Natural killer cell (primary cell): ENCODE data around the gene TRIM2. TPM values are rescaled to one million over a fixed set of nuclear protein-coding genes. Genes with fewer than 3 reads are reported as not detected.

ENCODE experiments used
- ATAC-seq, 3 donors: fragments of 150-1000 bp in 2 of 3; fragments of 200-7000 bp in 1 of 3; cut with Tn5 transposase; 1 replicate in 1 of 3; 2 replicates in 2 of 3; pipeline ENCODE4 v1.10.0; 2021; ENCODE audit warnings: mild to moderate bottlenecking in 2 of 3, moderate library complexity in 2 of 3
- DNase-seq, 2 donors: peaks; one replicate each; pipeline versions ENCODE4 v3.0.0 to v3.0.0-alpha.2; 2013 to 2021; ENCODE audit warnings: mixed read lengths in 1 of 2
- H3K27ac ChIP-seq: one replicate; pipeline ENCODE4 v1.5.1; 2013; ENCODE audit warnings: mild to moderate bottlenecking, low read length
- H3K27me3 ChIP-seq: one replicate; pipeline ENCODE4 v1.6.1; 2013; ENCODE audit warnings: low read length; ENCODE audit not compliant: control insufficient read depth, insufficient read depth
- H3K36me3 ChIP-seq: one replicate; pipeline ENCODE4 v1.6.1; 2013; ENCODE audit warnings: low read length; ENCODE audit not compliant: control insufficient read depth, insufficient read depth
- H3K4me1 ChIP-seq: one replicate; pipeline ENCODE4 v1.6.1; 2013; ENCODE audit warnings: low read length; ENCODE audit not compliant: control insufficient read depth, insufficient read depth
- H3K4me3 ChIP-seq: one replicate; pipeline ENCODE4 v1.5.1; 2013; ENCODE audit warnings: low read length
- H3K9me3 ChIP-seq: one replicate; pipeline ENCODE4 v1.6.1; 2013; ENCODE audit warnings: low read length; ENCODE audit not compliant: control insufficient read depth, insufficient read depth
- H3K27ac Mint-ChIP-seq, 2 donors: one replicate each; pipeline ENCODE4 v1.8.0; 2022; ENCODE audit warnings: mild to moderate bottlenecking in 2 of 2, mixed read lengths in 2 of 2, moderate library complexity in 1 of 2
- H3K27me3 Mint-ChIP-seq, 2 donors: one replicate each; pipeline ENCODE4 v1.8.0; 2022; ENCODE audit warnings: low read depth in 2 of 2, mixed read lengths in 2 of 2
- H3K36me3 Mint-ChIP-seq: one replicate; pipeline ENCODE4 v1.8.0; 2022; ENCODE audit warnings: mixed read lengths
- H3K4me1 Mint-ChIP-seq, 2 donors: one replicate each; pipeline ENCODE4 v1.8.0; 2022; ENCODE audit warnings: mixed read lengths in 2 of 2
- H3K4me3 Mint-ChIP-seq: one replicate; pipeline ENCODE4 v1.8.0; 2022; ENCODE audit warnings: mild to moderate bottlenecking, moderate library complexity, mixed read lengths
- H3K9me3 Mint-ChIP-seq, 2 donors: one replicate each; pipeline ENCODE4 v1.8.0; 2022; ENCODE audit warnings: mixed read lengths in 2 of 2
- WGBS: methylation state at CpG from one replicate; pipeline ENCODE4 v1.1.7; 2013; ENCODE audit warnings: missing lambda C conversion rate; ENCODE audit not compliant: insufficient coverage; 5-methylcytosine and 5-hydroxymethylcytosine counted together
- intact Hi-C: fragments of 100-400 bp; cut with micrococcal nuclease; formaldehyde crosslinking; loops from one replicate; pipeline ENCODE4 v1.14.2; 2022
- total RNA-seq, 4 donors: library from RNA; stranded (reverse); fragments of 120-200 nt in 1 of 4; gene quantifications; one replicate each; pipeline versions ENCODE4 v1.2.3 to v1.2.4, GENCODE V29; 2013 to 2022
- TF ChIP-seq, protein P1 (sequence below): fragments of 200-600 bp; IDR thresholded peaks from one replicate; pipeline ENCODE4 v1.8.0; 2022; ENCODE audit warnings: antibody characterized with exemption

Gene TRIM2
- total RNA-seq, 3 donors from 2014 or later (not counting 1 experiment from before 2014, with no cell fraction given) = 0.11 TPM; not detected in 2

DNA sequence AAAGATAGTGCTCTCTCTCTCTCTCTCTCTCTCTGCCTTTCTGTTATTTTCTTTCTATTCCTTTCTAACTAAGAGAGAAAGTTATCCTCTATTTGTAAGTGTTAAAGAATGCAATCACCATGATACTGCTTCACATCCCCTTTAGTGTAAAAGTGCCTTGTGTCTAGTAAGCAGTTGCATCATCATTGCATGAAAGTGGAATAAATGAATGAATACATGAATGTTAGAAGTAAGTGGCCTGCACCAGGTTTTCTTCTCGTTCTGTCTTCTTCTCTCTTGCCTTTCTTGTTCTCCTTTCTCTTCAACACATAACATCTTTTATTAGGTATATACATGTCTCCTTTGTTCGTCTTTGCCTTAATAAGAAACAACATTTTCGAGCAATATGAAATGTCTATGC, 35.2 kb downstream of the TRIM2 start:
- intact Hi-C loops = no loop called here
- Histone ChIP-seq H3K36me3 (no peaks in the 10 kb centered on the region), H3K27ac (no peak overlapping the region), H3K9me3 (no peaks in the 10 kb centered on the region), H3K27me3 (no peaks in the 10 kb centered on the region), H3K4me1 (no peaks in the 10 kb centered on the region), H3K4me3 (no peak overlapping the region)
- Mint-ChIP-seq H3K36me3 (no peaks in the 10 kb centered on the region), H3K27me3 (peaks cover 5 to 15% of the 10 kb centered on the region in 2 donors), H3K4me1 (no peaks in the 10 kb centered on the region), H3K27ac (no peak overlapping the region), H3K4me3 (no peak overlapping the region), H3K9me3 (no peaks in the 10 kb centered on the region)
- DNase-seq = no peak
- no peak for ATAC-seq
- TF ChIP-seq, protein P1, sequence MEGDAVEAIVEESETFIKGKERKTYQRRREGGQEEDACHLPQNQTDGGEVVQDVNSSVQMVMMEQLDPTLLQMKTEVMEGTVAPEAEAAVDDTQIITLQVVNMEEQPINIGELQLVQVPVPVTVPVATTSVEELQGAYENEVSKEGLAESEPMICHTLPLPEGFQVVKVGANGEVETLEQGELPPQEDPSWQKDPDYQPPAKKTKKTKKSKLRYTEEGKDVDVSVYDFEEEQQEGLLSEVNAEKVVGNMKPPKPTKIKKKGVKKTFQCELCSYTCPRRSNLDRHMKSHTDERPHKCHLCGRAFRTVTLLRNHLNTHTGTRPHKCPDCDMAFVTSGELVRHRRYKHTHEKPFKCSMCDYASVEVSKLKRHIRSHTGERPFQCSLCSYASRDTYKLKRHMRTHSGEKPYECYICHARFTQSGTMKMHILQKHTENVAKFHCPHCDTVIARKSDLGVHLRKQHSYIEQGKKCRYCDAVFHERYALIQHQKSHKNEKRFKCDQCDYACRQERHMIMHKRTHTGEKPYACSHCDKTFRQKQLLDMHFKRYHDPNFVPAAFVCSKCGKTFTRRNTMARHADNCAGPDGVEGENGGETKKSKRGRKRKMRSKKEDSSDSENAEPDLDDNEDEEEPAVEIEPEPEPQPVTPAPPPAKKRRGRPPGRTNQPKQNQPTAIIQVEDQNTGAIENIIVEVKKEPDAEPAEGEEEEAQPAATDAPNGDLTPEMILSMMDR = no peak
- WGBS = 83% methylated on average over 1 of the region's 3 CpGs

DNA sequence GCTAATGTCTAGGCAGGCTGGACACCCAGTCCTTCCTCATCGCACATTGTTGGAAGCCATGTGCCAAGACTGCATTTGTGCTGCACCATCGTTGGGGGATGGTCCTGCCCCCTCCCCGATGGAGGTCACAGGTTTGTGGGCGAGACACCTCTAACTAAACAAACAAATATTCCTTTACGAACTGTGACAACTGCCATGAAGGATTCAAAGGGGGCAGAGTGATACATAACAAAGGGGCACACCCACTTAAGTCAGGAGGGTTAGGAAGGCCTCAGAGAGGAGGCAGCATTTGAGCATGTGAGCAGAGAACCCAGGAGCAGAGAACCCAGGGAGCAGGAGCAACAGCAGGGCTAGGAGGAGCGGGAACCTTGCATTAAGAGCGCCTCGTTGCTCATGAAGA, 37.1 kb downstream of the TRIM2 start:
- Mint-ChIP-seq H3K36me3 (no peaks in the 10 kb centered on the region), H3K4me3 (no peak overlapping the region), H3K27ac (no peak overlapping the region), H3K9me3 (no peaks in the 10 kb centered on the region), H3K4me1 (no peaks in the 10 kb centered on the region), H3K27me3 (peaks cover 0 to 12% of the 10 kb centered on the region in 2 donors)
- intact Hi-C loops = no loop called here
- Histone ChIP-seq H3K27ac (no peak overlapping the region), H3K27me3 (no peaks in the 10 kb centered on the region), H3K4me1 (no peaks in the 10 kb centered on the region), H3K36me3 (no peaks in the 10 kb centered on the region), H3K4me3 (no peak overlapping the region), H3K9me3 (no peaks in the 10 kb centered on the region)
- ATAC-seq (no peak), DNase-seq (no peak)
- WGBS = 90% methylated on average over 8 of the region's 8 CpGs
- TF ChIP-seq, protein P1 = no peak

DNA sequence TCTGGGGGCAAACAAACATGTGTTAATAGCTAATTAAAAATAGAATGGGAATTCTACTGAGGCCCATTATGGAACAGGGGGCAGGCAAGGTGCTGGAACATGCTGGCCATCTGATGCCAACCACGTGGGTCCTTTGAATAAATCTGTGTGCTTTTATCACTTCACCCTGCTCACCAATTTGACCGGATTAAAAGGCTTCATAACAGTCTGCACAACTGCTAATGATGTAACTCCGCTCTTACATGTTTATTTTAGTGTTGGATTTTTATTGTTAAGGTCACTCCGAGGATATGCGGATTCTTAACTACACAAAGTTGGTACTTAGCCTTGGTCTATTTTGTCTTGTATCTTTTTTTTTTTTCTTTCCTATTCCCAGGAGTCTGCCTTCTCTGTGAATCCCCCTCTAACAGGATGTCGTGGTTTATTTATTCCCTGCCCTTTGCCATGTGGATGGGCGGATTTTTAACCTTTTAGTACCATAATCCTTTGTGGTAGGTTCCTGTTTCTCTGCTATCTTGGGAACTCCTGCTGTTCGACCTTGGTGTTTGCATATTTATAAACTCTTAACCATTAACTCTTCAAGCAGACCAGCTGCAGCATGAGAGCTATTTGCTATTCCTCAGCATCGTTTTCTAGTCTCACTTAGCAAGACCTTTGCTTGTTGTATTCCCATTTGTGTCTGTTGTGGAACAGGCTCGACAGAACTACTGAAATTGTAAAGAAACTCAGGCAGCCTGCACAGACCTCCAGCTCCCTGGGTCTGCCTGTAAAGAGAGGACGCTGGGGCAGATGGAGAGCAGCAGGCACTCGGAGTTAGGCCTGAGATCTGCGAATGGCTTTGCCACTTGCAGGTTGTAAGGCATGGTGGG, 38.0 kb downstream of the TRIM2 start:
- intact Hi-C loops = no loop called here
- DNase-seq (no peak), ATAC-seq (no peak)
- Mint-ChIP-seq H3K9me3 (no peaks in the 10 kb centered on the region), H3K27ac (no peak overlapping the region), H3K36me3 (no peaks in the 10 kb centered on the region), H3K4me1 (no peaks in the 10 kb centered on the region), H3K4me3 (no peak overlapping the region), H3K27me3 (peaks cover 0 to 14% of the 10 kb centered on the region in 2 donors)
- TF ChIP-seq, protein P1 = no peak
- Histone ChIP-seq H3K4me1 (no peaks in the 10 kb centered on the region), H3K27ac (no peak overlapping the region), H3K27me3 (no peaks in the 10 kb centered on the region), H3K9me3 (no peaks in the 10 kb centered on the region), H3K4me3 (no peak overlapping the region), H3K36me3 (no peaks in the 10 kb centered on the region)
- WGBS = 75% methylated on average over 9 of the region's 13 CpGs
